Adipose tissue (tissue), 3 donors: Measurements from ENCODE around the gene THY1. TPM values are rescaled to one million over a fixed set of nuclear protein-coding genes. Genes with fewer than 3 reads are reported as not detected.
"Not testable (repeated sequence)": the region's sequence is repeated elsewhere in the genome, so short reads cannot be mapped to it uniquely, and the experiment has no call there.

Experiments used
- H3K27ac ChIP-seq: one replicate; pipeline ENCODE4 v1.5.1; 2013; ENCODE audit warnings: low read depth, low read length
- WGBS, 3 donors: extraction: QIAGEN DNeasy Blood & Tissue Kit; methylation state at CpG; one replicate each; pipeline ENCODE4 v1.1.7; 2013; 5-methylcytosine and 5-hydroxymethylcytosine counted together
- polyA plus RNA-seq, 3 donors: library from polyadenylated mRNA; stranded (reverse); fragments of 200-250 nt; gene quantifications; one replicate each; pipeline ENCODE4 v1.2.3, GENCODE V29; 2013
- donor health status: healthy with polysubstance abuse.
- donor health status: Bipolar disorder and iron deficiency.
- donor health status: healthy.

Gene THY1
- polyA plus RNA-seq, 3 donors, result 6.5 to 90.1 (median 46.9) TPM

DNA sequence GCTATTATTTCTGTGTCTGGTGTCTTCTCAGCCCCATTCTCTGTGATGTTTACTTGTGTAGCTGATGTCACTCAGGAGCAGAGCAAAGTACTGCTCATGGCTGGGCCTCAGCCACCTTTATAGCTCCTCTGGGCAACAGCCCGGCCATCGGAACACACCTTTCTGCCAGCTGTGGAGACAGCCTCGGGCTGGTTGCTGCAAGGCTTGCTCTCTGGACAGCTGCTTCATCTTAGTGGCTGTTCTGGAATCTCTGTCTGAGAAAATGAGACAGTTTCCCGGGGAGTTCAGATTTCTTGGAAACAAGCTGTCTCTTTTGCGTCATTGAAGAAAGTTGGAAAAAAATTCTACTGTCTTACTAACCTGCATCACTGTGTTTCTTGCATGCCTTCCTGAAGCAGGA, 20.0 kb downstream of the THY1 start:
- WGBS, 3 donors, result 70 to 73% (median 70%) methylated on average over 5 of the region's 5 CpGs
- H3K27ac ChIP-seq, result no peak overlapping the region

DNA sequence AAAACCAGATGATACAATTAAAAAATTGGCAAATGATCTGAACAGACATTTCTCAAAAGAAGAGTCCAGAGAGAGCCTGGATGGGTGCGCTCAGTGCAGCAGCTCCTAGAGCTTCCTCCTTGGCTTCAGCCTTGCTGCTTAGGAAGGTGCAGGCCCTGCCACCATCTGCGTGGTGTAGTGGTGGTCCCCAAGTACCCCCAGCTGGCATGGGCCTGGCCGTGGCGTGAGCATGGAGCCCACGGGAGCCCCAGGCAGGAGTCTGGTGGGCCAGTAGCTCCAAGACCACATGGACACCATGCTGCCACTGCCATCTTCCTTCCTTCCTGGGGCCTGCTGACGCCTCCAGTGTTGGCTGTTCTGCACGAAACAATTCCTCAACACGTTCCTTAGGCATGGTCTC, 20.5 kb downstream of the THY1 start:
- 87 to 91% (median 89%) methylated on average over 8 of the region's 8 CpGs for WGBS, 3 donors
- H3K27ac ChIP-seq, result no peak overlapping the region

DNA sequence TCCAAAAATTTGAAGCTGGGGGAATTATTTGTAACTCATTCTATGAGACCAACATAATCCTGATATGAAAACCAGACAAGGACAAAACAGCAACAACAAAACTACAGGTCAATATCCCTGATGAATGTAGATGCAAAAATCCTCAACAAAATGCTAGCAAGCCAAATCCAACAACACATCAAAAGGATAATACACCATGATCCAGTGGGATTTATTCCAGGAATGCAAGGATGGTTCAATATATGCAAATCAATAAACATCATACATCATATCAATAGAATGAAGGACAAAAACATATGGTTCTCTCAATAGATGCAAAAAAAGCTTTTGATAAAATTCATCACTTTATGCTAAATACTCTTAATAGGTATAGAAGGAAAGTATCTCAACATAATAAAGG, 22.1 kb downstream of the THY1 start:
- no peak overlapping the region for H3K27ac ChIP-seq

DNA sequence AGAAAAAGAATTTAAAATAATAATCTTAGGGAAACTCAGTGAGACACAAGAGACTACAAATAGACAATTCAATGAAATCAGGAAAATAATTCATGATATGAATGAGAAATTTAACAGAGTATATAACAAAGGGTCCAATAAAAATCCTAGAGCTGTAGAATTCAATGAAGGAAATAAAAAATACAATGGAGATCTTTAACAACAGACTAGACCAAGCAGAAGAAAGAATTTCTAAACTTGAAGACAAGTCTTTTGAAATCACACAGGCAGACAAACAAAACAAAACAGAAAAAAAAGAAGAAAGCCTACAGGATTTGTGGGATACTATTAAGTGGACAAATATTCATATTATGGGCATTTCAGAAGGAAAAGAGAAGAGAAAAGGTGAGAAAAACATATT, 25.2 kb downstream of the THY1 start:
- no peak overlapping the region for H3K27ac ChIP-seq

DNA sequence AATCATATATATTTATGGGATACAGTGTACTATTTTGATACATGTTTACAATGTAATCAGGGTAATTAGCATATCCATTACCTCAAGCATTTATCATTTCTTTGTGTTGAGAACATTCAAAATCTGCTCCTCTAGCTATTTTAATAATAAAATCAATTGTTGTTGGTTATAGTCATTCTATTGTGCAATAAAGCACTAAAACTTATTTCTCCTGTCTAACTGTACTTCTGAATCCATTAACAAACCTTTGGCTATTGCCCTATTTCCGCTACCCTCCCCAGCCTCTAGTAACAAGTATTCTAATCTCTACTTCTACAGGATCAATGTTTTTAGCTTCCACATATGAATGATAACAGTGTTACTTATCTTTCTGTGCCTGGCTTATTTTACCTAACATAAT, 26.1 kb downstream of the THY1 start:
- no peak overlapping the region for H3K27ac ChIP-seq
- 98 to 100% (median 100%) methylated on average over 1 of the region's 1 CpG for WGBS, 3 donors

DNA sequence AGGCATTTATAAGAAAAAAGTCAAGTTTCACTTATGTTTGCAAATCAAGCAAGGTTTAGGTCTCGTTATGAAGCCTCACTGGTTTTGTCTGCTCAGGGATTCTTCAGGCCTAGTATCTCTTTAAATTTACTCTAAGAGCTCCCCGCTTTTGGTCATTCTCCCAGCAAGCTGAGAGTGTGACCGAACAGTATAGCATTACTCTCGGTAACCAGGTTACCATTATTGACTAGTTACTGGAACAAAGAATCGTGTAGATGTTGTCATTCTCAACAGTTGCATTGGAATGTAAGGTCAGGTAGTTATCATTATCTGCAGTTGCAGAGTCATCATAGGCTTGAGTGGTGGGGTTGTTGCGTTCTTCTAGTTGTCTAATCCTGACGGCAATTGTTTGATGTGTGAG, 31.7 kb downstream of the THY1 start:
- WGBS, 3 donors, result 86 to 93% (median 90%) methylated on average over 7 of the region's 7 CpGs
- H3K27ac ChIP-seq, result no peak overlapping the region

DNA sequence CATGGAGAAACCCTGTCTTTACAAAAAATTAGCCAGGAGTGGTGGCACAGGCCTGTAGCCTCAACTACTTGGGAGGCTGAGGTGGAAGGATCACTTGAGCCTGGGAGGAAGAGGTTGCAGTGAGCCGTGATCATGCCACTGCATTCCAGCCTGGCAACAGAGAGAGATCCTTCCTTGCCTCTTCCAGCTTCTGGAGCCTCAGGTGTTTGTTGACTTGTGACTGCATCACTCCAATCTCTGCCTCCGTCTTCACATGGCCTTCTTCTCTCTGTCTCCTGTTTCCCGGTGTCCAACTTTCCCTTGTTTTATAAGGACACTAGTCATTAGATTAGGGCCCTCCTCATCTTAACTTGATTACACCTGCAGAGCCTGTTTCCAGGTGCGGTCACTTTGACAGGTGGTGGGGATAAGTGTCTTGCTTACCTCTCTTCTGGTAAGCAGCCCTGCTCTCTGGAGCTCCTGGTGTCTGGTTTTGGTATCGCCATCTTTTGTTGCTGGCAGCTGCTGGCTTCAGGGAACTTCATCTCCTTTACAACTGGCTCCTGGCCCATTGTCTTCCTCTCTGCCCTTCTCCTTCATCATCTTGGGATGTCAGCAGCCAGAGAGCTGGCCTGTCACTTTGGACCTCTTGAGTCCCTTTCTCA, 33.2 kb downstream of the THY1 start:
- 74 to 84% (median 74%) methylated on average over 5 of the region's 5 CpGs for WGBS, 3 donors

DNA sequence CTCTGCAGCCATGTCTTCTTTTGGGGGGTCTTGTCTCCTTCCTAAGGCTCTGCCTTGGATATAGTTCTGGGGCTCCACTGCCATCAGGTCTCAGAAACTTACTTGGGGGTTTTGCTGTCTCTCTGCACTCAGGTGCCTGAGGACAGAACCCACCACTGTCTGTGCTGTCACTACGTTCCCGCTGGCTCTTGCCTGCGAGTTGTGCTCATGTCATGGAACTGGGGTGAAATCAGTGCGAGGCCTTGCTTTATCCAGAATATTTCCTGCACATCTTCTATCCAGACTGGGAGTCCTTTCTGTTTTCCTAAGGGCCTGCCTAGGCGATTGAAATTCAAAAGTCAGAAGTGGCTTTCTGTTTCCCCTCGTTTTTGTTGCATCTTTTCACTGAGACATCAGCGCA, 34.9 kb downstream of the THY1 start:
- no peak overlapping the region for H3K27ac ChIP-seq
- 85 to 90% (median 90%) methylated on average over 7 of the region's 7 CpGs for WGBS, 3 donors

More for the DNA sequence above, 33.2 kb downstream of the THY1 start:
- H3K27ac ChIP-seq, result no peak overlapping the region

DNA sequence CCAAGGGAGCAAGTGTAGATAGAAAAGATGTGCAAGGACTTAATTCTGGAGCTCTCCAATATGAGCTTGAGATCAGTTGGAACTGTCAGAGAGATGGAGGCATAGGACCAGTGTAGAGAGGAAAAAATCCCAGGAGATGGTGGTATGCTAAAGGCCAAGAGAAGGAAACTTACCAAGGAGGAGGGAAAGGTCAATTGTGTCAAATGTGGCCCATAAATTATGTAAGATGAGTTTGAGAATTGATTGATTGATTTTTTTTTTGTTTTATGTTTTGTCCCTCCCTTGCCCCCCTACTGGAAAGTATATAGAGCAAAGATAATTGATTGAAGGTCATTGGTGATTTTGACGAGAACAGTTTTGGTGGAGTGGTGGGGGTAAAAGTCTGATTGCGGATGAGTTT, 38.6 kb downstream of the THY1 start:
- no peak overlapping the region for H3K27ac ChIP-seq
- WGBS, 3 donors, result 70 to 94% (median 90%) methylated on average over 2 of the region's 2 CpGs

DNA sequence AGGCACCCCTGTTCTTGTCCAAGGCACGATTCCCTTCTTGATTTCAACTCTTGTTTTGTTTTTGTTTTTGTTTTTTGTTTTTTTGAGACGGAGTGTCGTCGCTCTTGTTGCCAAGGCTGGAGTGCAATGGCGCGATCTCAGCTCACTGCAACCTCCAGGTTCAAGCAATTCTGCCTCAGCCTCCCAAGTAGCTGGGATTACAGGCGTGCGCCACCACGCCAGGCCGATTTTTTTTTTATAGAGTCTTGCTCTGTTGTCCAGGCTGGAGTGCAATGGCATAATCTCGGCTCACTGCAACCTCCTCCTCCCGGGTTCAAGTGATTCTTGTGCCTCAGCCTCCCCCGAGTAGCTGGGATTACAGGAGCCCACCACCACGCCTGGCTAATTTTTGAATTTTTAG, 40.5 kb downstream of the THY1 start:
- H3K27ac ChIP-seq, result not testable (repeated sequence)
- WGBS, 3 donors, result 85 to 88% (median 87%) methylated on average over 14 of the region's 14 CpGs

DNA sequence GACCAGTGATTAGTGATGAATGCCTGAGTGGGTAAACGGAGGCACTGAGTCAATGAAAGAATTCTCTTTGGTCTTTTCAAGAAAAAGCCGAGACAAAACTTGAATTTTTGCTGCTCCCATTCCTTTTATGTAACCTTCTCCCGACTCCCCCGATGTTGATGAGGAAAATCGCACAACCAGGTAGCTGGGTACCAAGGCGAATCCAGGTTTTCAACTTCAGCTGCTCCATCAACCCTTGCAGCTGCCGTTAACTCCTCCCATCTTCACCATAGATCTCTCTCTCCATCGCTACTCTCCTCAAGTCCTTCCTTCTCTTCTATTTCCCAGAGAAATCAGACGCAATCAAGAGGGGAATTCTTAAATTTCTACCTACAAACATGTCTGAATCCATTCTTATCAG, 40.9 kb downstream of the THY1 start:
- no peak overlapping the region for H3K27ac ChIP-seq
- 8 to 10% (median 10%) methylated on average over 9 of the region's 9 CpGs for WGBS, 3 donors

DNA sequence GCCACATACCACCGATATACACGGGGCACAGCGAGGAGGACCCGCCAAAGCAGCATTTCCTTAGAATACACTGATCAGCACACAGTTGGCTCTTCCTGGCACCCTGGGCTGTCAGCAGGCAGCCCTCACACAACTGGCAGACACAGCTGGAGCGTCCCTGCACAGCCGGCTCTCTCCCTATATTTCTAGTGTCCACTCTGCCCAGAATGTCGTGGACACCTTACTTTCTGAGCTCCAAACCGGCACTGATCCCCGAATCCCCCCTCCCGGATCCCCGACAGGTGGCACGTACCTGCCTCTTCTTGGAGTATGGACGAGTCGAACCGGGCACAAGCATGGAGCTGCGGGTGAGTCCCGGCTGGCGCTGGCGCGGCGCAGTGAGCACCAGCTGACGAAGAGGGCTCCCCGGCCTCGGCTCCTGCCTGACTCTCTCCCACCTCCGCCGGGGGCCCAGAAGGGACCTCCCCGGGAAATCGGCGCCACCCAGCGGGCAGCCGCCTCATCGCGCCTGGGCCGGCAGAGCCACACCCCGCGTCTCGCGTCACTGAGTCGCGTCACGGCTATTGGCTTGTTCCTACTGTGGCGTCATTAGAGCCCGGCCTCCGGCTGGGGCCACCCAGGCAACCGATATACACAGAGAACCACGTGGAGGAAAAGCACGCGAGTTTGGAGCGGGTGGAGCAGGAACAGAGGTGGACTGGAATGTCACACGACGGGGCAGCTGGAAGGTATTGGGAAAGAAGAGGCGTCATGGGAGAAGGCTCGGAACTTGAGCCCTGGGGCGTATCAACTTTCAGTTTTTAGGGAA, 41.6 kb downstream of the THY1 start, which contains the start of gene USP2:
Gene USP2, minus strand, starts transcription at position 510 of the 808 bp plus-strand sequence. CDS start 8,210 bp downstream, outside the sequence.
- WGBS, 3 donors, result 0 to 1% (median 0%) methylated on average over 52 to 54 of the region's 54 CpGs

DNA sequence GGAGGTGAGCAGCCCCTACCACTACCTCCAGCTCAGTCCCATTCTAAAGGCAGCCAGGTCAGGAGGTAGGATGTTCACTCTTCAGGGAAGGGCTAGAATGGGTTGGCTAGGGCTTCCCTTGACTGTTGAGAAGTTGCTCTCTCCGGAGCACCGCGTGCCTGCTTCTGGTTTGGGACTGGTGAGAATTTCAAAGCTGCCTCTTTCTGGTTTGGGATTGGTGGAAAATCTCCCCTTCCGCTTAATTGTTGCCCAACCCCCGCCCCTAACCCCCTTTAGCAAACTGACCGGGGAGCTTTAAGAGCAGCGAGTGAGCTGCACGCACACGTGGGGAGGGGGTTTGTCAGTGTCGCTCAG, 42.2 kb downstream of the THY1 start:
- H3K27ac ChIP-seq, result no peak overlapping the region
- WGBS, 3 donors, result 3 to 16% (median 12%) methylated on average over 10 of the region's 10 CpGs

More for the DNA sequence above, 41.6 kb downstream of the THY1 start, which contains the start of gene USP2:
- peak within 1 kb of the TSS; percentile 31 for H3K27ac ChIP-seq

DNA sequence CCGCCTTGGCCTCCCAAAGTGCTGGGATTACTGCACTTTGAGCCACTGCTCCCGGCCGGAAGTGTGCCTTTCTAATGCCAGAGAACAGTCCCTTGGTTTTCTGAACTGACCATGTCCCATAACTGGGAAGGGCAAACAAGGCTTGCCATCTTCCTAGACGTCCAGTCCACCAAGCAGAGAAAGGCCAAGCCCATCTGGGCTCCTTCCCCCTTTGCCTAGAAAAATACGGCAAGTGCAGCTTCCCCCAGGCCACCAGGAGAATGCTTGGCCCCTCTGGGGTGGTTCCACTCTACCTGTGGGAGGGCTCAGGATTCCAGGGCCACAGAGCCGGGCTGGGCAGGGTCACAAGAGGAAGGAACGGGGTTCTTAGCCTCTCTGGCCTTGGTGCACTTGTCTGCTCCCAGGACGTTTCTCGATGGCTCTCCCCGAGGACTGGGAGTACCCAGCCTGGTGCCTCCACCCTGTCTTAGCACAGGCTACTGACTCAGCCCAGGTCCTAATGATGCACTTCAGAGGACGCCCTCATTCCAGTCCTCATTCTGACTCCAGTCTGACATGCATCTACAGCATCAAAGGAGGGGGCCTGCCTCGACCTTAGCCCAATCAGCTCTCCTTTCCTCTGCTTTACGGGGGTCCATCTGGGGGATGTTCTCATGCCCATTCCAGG, 42.7 kb downstream of the THY1 start:
- no peak overlapping the region for H3K27ac ChIP-seq
- 70 to 78% (median 74%) methylated on average over 13 of the region's 13 CpGs for WGBS, 3 donors

DNA sequence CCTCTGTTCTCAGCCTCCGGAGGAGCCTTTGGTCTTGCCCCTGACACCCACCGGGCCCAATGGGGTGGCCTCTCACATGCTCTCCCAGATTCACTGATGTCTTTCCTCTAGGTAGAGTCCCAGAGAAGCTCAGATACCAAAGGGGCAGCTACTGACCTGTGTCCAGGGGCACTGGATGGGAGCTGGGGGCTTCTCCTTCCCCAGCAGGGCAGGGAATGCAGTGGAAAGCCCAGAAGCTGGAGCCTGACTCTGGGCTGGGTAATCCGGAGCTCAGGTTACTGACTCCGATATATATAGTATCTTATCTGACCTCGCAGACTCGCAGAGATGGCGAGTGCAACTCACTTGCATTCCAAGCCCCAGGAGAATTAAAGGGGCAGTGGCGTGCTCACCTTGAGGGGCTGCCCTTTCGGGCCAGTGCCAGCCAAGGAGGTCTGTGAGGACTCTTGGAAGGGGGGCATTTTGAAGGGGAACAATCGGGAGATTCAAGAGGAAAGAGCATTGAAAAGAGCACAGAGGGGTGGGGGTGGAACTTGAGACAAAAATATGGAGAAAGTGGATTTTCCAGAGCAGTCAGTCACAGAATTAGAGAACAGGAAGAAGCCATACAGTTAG, 44.0 kb downstream of the THY1 start:
- peak overlapping the region; percentile 44 for H3K27ac ChIP-seq
- WGBS, 3 donors, result 40 to 83% (median 71%) methylated on average over 10 of the region's 10 CpGs

DNA sequence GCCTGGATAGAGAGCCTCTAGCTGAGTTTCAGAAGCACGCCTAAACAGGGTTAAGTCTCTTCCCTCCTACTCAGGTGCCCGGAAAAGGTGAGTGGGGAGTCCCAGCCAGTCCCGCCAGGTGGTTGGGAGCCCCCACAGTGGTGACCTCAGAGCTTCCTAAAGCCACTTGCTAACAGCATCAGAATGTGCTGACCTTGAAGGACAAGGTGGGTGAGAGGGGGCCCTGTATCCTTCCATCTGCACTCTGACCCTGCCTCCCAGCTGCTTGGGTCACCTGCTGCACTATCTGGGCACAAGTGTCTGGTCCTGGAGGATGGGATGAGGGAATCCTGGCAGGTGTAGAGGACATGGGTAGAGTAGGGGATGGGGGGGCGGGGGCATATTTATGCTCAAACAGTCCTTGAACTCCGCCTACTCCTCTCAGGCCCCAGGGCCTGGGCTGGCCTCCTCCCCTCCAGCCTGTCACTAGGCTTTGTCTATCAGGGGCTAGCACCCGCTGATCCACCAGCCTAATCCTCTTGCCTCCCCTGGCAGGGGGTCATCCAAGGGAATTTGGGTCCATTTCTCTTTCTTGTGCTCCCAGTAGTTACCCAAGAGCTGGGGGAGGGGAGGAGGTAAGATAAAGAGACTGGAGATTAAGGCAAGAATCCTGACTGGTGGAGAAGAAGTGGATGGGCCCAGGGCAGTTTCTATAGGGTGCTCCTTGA, 44.9 kb downstream of the THY1 start:
- no peak overlapping the region for H3K27ac ChIP-seq
- 73 to 85% (median 75%) methylated on average over 6 of the region's 6 CpGs for WGBS, 3 donors

DNA sequence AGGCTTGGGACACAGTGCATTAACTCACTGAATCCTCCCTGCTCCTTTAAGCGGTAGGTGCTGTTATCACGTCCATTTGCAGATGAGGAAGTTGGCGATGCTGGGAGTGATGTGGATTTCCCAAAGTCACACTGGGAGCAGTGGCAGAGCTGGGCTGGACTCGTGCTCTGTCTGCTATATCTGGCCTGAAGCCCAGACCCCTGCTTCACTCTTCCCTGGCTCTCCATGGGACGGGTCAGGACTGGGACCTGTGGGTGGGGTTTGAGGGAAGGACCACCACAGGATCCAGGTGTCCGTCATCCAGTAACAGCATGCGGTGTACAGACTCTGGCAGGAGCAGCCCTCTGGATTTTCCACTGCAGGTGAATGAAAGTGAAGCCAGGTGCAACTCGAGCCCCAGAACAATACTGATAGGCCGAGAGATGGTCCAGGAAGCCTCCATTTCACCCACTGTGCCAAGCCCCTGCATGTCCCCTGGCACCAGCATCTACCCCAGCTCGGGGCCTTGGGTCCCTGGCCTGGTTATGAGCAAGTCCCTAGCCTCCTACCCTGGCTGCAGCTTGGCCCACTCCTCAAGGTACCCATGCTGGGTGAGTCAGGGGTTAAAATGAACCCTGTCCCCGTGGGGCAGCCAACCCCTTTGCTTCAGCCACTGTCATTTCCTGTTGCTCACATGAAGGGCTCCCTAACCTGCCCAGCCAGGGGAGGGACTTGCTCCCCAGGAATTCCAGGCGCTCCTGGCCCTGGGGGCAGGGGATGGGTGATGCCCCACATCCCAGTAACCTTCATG, 45.7 kb downstream of the THY1 start:
- no peak overlapping the region for H3K27ac ChIP-seq
- WGBS, 3 donors, result 56 to 66% (median 63%) methylated on average over 12 of the region's 12 CpGs
